Vein endothelial cell (primary cell): Measurements from ENCODE around the gene AXL. TPM values are rescaled to one million over a fixed set of nuclear protein-coding genes. Genes with fewer than 3 reads are reported as not detected.

ENCODE experiments used
- small RNA-seq: library from RNA; depleted of rRNA; stranded (forward); fragments of <200 nt; gene quantifications from one replicate; pipeline ENCODE3, GENCODE V24; 2012
- total RNA-seq: library from RNA; depleted of rRNA; stranded (reverse); fragments of >200 nt; gene quantifications from 2 replicates; pipeline ENCODE4 v1.2.3, GENCODE V29; 2012

AXL gene
- total RNA-seq, result 220 and 319 TPM in 2 replicates

GRCh38 chr19:41218615-41219507 is at the start of gene AXL:
AXL (plus strand) TSS chr19:41219223; CDS start chr19:41219393, 170 bp downstream.

GRCh38 chr19:41192574-41193429 is 26.2 kb upstream of the AXL start, which contains the start of gene CYP2S1:
CYP2S1 (plus strand) TSS chr19:41193219; CDS start chr19:41193265, 46 bp downstream.

GRCh38 chr19:41263850-41264580 is 45.0 kb downstream of the AXL start, which contains the start of gene HNRNPUL1:
HNRNPUL1 (plus strand) TSS chr19:41264372; CDS start chr19:41264504, 132 bp downstream.

GRCh38 chr19:41310033-41310831 is 91.2 kb downstream of the AXL start, which contains the start of gene CCDC97:
CCDC97 (plus strand) TSS chr19:41310172; CDS start chr19:41310311, 139 bp downstream.

Small RNA genes within 50 kb of the gene (small RNA-seq; reads per million reads assigned to genes)
- not detected for gene RN7SL34P

Other genes with a start within 250 kb of the AXL start
- gene CYP2B6, start 227.9 kb upstream of the AXL start, total RNA-seq, result not detected in 2 replicates
- not detected in 2 replicates for gene CYP2A13, start 130.8 kb upstream of the AXL start, total RNA-seq
- not detected in 2 replicates for gene CYP2F1, start 104.8 kb upstream of the AXL start, total RNA-seq
- 1.2 and 2.0 TPM in 2 replicates for gene CYP2S1, start 26.0 kb upstream of the AXL start, total RNA-seq
- gene HNRNPUL1, start 45.1 kb downstream of the AXL start, total RNA-seq, result 160 and 163 TPM in 2 replicates
- gene CCDC97, start 90.9 kb downstream of the AXL start, total RNA-seq, result 13.4 and 15.4 TPM in 2 replicates
- gene TGFB1, start 134.7 kb downstream of the AXL start, total RNA-seq, result 37.7 and 72.5 TPM in 2 replicates
- gene B9D2, start 144.9 kb downstream of the AXL start, total RNA-seq, result 7.8 and 8.2 TPM in 2 replicates
- 8.6 and 12.4 TPM in 2 replicates for gene TMEM91, start 157.3 kb downstream of the AXL start, total RNA-seq
- 19.6 and 21.9 TPM in 2 replicates for gene EXOSC5, start 178.1 kb downstream of the AXL start, total RNA-seq
- gene BCKDHA, start 178.6 kb downstream of the AXL start, total RNA-seq, result 29.0 and 68.3 TPM in 2 replicates
- 5.1 and 5.9 TPM in 2 replicates for gene B3GNT8, start 208.2 kb downstream of the AXL start, total RNA-seq
- gene DMAC2, start 220.7 kb downstream of the AXL start, total RNA-seq, result 48.1 and 52.3 TPM in 2 replicates
- not detected in 2 replicates for gene ERICH4, start 223.9 kb downstream of the AXL start, total RNA-seq